ENCODE data around the gene C10orf71.

The C10orf71 gene

DNA sequence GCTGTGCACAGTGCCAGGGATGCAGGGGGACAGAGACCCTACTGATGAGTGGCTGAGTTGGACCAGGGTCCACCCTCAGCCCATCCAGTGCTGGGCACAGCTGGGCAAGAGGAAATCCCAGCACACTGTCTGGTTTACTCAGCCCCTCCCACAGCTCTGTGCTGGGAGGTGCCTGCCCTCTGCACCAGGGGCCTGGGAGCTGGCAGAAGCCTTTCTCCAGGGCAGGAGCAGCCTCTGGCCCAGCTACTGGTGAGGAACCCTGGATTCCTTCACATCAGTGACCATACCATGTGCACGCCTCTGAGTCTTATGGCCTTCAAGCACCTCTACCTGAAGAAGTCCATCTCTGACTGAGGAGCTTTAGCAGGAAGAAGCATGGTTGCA is 25.9 kb upstream of the C10orf71 start:
- DNase-seq (ENCODE audit: low read depth) = no peak
- no peak overlapping the region for H3K4me3 ChIP-seq (ENCODE audit: low read depth, low read length)
- TF ChIP-seq, protein P1, sequence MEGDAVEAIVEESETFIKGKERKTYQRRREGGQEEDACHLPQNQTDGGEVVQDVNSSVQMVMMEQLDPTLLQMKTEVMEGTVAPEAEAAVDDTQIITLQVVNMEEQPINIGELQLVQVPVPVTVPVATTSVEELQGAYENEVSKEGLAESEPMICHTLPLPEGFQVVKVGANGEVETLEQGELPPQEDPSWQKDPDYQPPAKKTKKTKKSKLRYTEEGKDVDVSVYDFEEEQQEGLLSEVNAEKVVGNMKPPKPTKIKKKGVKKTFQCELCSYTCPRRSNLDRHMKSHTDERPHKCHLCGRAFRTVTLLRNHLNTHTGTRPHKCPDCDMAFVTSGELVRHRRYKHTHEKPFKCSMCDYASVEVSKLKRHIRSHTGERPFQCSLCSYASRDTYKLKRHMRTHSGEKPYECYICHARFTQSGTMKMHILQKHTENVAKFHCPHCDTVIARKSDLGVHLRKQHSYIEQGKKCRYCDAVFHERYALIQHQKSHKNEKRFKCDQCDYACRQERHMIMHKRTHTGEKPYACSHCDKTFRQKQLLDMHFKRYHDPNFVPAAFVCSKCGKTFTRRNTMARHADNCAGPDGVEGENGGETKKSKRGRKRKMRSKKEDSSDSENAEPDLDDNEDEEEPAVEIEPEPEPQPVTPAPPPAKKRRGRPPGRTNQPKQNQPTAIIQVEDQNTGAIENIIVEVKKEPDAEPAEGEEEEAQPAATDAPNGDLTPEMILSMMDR (IDR thresholded peaks at IDR 0.05; ENCODE audit: low read depth, low read length, missing control alignments) = no peak
- in situ Hi-C loops (cut with HindIII; ENCODE audit: low sequenced_read_pairs) = no loop called here

DNA sequence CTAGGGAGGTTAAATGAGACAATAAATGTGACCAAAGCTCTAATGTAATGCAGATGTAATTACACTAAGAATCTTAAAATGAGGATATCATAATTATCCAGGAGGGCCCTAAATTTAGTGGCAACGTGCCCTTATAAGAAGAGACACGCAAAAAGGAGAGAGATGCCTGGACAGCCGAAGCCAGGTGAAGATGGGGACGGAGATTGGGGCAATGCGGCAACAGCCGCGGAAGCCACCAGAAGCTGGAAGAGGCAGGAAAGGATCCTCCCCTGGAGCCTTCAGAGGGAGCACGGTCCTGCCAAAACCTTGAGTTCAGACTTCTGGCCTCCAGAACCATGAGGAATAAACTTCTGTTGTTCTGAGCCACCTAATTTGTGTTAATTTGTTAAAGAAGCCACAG is 25.3 kb upstream of the C10orf71 start:
- H3K4me3 ChIP-seq (ENCODE audit: low read depth, low read length) = no peak overlapping the region
- TF ChIP-seq, protein P1 (IDR thresholded peaks at IDR 0.05; ENCODE audit: low read depth, low read length, missing control alignments) = no peak
- DNase-seq (ENCODE audit: low read depth) = no peak
- in situ Hi-C loops (cut with HindIII; ENCODE audit: low sequenced_read_pairs) = no loop called here

DNA sequence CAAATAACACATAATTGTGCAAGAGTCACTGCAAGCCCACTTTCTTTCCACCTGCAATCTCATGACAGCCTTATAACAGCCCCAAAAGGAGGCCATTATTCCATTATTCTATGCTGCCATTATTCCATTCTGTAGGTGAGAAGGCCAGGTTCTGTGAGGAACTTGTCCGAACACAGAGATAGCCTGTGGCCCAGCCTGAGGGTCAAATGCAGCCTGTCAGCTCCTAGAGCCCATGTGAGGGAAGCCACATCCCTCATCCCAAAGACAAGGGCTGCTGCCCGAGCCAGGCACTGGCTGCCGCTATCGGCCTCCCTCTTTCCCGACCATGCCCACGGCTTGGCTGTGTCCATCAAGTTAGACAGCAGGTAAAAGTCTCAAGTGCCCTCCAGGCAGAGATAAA is 24.1 kb upstream of the C10orf71 start:
- H3K4me3 ChIP-seq (ENCODE audit: low read depth, low read length) = no peak overlapping the region
- TF ChIP-seq, protein P1 (IDR thresholded peaks at IDR 0.05; ENCODE audit: low read depth, low read length, missing control alignments) = no peak
- in situ Hi-C loops (cut with HindIII; ENCODE audit: low sequenced_read_pairs) = no loop called here
- no peak for DNase-seq (ENCODE audit: low read depth)

DNA sequence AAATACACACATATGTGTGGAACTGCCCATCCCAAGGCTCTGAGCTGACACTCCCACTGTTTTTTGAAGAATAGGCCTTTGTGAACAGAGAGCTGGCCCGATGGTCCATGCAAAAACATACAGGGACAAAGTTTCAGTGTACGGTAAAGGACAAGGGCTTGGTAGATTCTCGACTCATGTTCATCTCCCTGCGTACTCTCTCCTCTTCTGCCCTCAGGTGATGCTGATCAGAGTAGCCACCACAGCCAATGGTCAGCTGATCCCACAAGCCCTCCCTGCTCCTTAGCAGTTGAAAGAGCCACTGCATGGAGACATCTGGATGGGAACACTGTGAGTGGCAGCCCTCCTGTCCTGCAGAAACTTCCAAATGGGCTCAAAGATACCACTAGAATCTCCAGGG is 23.1 kb upstream of the C10orf71 start:
- TF ChIP-seq, protein P1 (IDR thresholded peaks at IDR 0.05; ENCODE audit: low read depth, low read length, missing control alignments) = no peak
- no peak overlapping the region for H3K4me3 ChIP-seq (ENCODE audit: low read depth, low read length)
- in situ Hi-C loops (cut with HindIII; ENCODE audit: low sequenced_read_pairs) = no loop called here
- no peak for DNase-seq (ENCODE audit: low read depth)

GRCh38 chr10:49276596-49276995 is 22.4 kb upstream of the C10orf71 start:
- no peak for DNase-seq (ENCODE audit: low read depth)
- TF ChIP-seq, protein P1 (IDR thresholded peaks at IDR 0.05; ENCODE audit: low read depth, low read length, missing control alignments) = no peak
- H3K4me3 ChIP-seq (ENCODE audit: low read depth, low read length) = no peak overlapping the region
- in situ Hi-C loops (cut with HindIII; ENCODE audit: low sequenced_read_pairs) = no loop called here

GRCh38 chr10:49277973-49278372 is 21.0 kb upstream of the C10orf71 start:
- in situ Hi-C loops (cut with HindIII; ENCODE audit: low sequenced_read_pairs) = no loop called here
- H3K4me3 ChIP-seq (ENCODE audit: low read depth, low read length) = no peak overlapping the region
- TF ChIP-seq, protein P1 (IDR thresholded peaks at IDR 0.05; ENCODE audit: low read depth, low read length, missing control alignments) = no peak
- DNase-seq (ENCODE audit: low read depth) = no peak

DNA sequence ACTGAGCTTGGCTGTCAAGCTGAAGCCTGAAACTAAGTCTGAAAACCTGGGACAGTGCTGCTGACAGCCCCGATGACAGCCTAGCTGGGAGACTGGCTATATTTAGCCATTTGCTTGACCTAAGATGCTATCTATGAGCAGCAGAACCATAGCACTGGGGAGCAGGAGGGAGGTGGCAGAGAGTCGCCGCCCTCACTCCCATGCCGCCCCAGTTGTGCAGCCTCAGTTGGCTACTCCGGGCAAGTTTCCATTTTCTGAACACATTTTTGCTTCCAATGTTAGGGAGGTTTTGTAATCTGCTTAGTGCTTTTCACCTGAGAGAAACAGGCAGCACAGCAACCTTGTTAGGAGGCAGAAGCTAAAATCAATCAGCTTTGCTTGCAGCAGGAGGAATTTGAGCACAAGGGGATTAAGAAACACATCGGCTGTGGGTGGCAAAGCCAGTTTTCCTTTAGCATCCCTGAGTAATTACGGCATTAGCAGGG is 20.4 kb upstream of the C10orf71 start:
- in situ Hi-C loops (cut with HindIII; ENCODE audit: low sequenced_read_pairs) = no loop called here
- TF ChIP-seq, protein P1 (IDR thresholded peaks at IDR 0.05; ENCODE audit: low read depth, low read length, missing control alignments) = no peak
- H3K4me3 ChIP-seq (ENCODE audit: low read depth, low read length) = no peak overlapping the region
- no peak for DNase-seq (ENCODE audit: low read depth)
